Forelimb muscle (tissue), 1 donor: ENCODE data around the gene SHTN1. TPM values are rescaled to one million over a fixed set of nuclear protein-coding genes. Genes with fewer than 3 reads are reported as not detected.

ENCODE experiments used
- DNase-seq: peaks from one replicate; pipeline ENCODE4 v3.0.0-alpha.2; 2013; ENCODE audit warnings: low read depth
- polyA plus RNA-seq: library from polyadenylated mRNA; unstranded; fragments of 120-200 nt; gene quantifications from one replicate; pipeline ENCODE4 v1.2.1, GENCODE V29; 2013; ENCODE audit not compliant: insufficient read length

The SHTN1 gene, protein sequence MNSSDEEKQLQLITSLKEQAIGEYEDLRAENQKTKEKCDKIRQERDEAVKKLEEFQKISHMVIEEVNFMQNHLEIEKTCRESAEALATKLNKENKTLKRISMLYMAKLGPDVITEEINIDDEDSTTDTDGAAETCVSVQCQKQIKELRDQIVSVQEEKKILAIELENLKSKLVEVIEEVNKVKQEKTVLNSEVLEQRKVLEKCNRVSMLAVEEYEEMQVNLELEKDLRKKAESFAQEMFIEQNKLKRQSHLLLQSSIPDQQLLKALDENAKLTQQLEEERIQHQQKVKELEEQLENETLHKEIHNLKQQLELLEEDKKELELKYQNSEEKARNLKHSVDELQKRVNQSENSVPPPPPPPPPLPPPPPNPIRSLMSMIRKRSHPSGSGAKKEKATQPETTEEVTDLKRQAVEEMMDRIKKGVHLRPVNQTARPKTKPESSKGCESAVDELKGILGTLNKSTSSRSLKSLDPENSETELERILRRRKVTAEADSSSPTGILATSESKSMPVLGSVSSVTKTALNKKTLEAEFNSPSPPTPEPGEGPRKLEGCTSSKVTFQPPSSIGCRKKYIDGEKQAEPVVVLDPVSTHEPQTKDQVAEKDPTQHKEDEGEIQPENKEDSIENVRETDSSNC
- 4.9 TPM for polyA plus RNA-seq

DNA sequence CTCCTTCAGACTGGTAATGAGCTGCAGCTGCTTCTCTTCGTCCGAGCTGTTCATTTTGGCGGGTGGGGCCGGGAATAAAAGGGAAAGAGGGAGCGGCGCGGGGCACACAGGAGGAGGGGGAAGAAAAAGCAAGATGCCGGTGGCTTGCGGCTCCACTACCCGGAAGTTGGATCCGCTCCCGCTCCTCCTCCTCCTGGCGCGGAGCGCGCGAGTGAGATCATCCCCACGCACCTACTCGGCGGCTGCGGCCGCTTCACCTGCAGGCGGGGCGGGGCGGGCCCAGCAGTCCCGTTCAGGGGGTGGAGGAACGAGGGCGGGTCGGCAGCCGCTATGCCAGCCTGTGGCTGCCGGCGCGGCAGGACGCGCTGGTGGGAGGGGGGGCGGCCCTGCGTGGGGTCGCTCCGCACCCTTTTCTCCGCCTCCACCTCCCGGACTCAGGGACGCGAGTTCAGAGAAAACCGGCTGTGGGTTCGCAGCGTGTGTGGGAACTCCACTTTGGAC is at the start of gene SHTN1:
Gene SHTN1 (minus strand): TSS at position 162 of the 501 bp plus-strand sequence. CDS start 108 bp downstream, at position 54.
- DNase-seq, result no peak

DNA sequence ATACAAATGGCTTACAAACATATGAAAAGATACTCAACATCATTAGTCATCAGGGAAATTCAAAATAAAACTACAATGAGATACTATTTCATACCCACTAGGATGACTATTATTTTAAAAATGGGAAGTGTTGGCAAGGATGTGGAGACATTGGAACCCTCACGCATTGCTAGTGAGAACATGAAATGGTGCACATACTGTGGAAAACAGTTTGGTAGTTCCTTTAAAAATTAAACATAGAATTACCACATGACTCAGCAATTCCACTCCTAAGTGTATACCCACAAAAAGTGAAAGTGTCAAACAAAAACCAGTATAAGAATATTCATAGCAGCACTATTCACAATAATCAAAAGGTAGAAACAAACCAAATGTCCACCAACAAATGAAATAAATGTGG is 48.5 kb upstream of the SHTN1 start:
- DNase-seq, result no peak

DNA sequence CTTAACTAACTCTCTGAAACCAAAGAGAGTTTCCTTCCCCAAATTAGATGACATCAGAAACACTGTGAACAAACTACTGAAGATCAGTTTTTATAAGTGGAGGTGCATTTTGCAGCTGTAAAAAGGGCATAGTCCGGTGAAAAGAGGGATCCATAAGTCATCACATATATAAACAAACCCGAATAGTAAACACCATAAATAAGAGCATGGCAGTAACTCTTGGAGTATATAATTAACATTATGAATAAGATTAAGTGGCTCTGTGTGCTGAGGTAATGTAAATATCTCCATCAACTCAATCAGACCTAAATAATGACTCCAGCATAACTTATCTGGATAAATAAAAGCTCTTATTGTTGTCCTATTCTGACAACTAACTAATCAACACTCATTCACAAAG is 43.0 kb upstream of the SHTN1 start:
- DNase-seq, result no peak

DNA sequence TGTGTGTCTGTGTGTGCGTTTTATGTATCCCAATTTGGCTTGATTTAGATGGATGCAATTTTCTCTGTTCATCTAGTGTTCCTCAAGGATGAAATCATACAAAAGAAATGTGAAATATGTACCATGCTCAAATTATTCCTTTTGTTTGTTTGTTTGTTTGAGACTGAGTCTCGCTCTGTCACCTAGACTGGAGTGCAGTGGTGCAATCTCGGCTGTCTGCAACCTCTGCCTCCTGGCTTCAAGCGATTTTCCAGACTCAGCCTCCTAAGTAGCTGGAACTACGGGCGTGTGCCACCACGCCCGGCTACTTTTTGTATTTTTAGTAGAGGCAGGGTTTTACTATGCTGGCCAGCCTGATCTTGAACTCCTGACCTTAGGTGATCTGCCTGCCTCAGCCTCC is 11.3 kb upstream of the SHTN1 start:
- no peak for DNase-seq

DNA sequence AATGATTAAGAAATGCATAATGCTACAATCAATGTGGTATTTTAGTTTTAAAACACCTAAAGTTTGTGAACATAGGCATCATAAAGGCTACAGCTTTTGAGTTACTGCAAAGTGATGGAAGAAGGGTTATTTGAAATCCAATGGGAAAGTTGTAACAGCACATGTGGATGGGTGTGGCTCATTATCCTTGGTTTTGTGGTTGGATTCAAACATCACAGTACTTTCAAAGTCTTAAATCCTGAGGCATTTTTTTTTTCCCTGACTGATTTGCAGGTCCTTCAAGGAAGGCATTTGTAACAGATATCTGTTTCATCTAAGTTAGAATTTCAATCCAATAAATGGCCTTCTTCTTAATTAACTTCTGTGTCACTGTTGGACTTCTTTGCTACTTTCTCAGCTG is 9.8 kb upstream of the SHTN1 start:
- DNase-seq, result no peak

DNA sequence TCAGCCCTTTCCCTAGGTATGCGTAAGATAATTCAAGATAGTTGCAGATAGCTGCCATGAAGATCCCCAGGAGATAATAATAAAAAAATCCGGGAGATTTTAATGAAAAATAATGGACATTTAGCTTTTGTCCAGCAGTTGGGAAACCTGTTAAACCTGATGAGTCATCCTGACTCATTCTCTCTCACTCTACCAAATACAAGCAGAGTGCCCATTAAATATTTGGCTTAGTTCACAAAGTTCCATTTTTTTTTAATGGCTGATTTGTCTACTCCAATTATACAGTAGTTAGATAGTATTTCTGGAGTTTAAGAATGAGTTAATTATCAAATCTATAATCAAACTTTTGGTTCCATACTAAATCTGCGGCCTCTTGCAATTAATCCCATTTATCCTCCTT is 2.1 kb upstream of the SHTN1 start:
- DNase-seq, result no peak

DNA sequence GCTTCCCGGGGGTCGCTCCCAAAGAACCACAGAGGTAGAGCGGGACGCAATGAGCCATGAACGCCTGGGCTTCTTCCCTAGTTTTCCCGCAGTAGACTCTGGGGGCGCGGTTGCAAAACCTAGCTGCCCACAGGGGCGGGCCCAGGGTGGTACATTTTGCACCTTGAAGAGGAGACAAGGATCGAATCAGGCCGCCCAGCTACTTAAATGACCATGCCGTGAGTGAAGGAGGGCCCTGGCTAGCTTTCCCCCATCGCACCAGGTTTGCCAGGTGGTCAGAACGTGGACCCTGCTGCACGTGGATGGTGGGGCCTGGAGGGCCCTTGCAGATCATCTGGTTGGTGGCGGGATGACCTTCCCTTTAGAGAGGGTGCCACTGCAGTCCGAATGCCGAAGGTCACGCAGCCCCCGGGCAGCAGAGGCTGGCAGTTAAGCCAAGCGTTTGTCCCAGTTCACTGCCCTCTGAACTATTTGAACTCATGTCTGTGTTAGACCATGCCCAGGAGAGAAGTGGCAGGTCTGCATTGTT is 604 bp upstream of the SHTN1 start:
- DNase-seq, result no peak

DNA sequence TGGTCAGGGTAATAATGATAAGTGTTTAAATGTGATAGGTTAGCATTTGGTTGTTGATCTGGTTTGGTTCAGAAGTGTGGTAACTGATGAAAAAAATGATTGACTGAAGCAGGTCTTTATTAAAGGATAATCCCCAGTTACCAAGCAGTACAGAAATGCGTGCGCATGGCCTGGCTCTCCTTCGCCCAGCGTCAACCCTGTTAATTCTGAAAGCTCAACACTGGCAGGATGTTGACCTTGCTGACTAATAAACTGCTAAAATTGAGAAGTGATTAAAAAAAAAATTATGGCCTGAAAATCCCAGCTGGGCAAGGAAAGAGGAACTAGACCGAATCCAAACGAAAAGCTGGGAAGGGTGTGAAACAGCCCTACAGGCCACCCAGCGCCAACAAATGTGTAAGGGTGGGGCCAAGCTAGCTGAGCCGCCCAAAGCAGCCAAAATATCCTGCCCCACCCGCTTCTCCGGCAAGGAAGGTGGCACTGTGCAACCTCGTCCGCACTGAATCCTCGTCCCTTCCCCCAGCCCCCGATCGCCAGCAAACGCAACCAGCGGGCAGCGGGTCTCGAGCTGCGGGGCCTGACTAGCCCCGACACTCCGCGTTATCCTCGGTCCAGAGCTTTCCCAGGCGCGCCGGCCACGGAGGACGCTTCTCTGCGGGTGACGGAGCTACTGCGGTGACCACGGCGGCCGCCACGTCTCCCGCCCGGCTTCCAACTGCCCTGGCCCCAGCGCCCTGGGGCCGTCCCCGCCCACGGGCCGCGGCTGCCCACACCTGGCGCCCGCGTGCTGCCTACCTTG is 561 bp downstream of the SHTN1 start:
- DNase-seq, result no peak

DNA sequence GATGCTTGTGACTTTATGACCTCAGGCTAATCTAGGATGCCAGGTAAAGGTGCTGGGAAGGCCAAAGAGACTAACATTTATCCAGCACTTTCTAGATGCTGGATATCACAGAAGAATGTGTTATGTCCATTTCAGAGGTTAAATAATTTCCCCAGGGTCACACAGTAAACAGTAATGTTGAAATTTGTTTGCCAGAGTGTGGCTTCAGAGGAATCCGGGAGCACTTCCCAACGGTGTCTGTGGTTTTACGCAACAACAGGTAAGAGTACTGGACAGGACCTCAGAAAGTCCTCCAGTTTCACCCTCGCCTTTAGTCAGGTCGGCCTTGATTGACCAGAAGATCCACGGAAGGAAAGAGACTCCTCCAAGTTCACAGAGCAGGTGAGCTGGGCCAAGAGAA is 1.7 kb downstream of the SHTN1 start:
- DNase-seq, result no peak

DNA sequence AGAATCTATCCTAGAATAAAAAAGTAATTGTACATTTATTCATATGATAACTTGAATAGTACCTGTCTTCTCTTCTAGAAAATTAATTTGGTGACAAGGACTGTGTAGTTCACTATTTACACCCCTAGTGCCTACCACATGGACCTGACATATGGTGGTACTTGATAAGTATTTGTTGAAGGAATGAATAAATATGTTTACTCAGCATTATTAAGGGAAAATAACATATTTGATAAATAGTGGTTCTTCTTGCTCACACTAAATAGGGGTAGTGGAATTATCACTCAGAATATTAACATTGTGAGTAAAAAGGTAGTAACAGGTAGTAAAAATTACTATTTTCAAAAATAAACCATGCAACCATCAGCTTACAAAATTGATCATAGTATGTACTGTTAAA is 2.8 kb downstream of the SHTN1 start:
- no peak for DNase-seq

DNA sequence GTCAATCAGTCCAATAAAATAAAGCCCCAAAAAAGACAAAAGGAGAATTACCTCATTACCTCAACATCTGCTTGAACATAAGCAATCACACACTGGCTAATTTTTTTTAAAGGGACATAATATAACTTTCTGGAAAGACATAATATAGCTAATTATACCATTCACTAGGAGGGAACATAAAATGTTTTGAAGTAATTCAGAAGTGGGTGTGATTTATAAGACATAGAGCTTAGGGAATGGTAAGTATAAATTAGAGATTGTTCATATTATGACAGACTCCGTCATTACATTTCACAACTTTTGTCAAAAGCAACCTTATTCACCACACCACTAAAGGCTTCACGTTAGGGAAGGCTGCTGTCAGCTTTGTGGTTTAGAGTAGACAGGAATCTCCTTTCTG is 3.8 kb downstream of the SHTN1 start:
- no peak for DNase-seq

DNA sequence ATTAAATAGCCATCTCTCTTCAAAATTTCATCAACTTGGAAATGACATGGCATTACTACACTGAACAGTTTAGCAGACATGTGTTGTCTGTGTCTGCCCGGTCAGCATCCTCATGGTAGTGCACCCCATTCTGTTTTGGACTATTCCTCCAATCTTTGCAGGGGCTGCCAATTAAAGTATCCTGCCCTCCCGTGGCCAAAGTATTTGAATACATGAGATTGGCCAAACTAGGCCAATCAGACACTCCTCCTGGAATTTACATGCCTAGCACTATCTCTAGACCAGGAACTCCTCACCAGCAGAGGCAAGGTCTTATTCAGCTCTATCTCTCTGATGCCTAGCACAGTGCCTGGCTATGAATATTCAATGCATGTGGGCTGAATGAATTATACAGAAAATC is 4.4 kb downstream of the SHTN1 start:
- DNase-seq, result no peak

DNA sequence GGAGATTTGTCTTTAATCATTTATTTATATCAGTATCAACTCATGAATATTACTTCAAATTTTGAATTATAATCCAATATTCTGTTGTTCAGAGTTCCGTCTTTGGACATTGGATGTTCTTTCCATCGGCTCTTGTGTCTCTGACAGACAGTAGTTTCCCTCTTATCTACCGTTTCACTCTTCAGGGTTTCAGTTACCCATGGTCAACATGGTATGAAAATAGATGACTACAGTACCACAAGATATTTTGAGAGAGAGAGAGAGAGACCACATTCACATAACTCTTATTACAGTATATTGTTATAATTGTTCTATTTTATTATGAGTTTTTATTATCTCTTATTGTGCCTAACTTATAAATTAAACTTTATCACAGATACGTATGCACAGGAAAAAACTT is 6.8 kb downstream of the SHTN1 start:
- no peak for DNase-seq

DNA sequence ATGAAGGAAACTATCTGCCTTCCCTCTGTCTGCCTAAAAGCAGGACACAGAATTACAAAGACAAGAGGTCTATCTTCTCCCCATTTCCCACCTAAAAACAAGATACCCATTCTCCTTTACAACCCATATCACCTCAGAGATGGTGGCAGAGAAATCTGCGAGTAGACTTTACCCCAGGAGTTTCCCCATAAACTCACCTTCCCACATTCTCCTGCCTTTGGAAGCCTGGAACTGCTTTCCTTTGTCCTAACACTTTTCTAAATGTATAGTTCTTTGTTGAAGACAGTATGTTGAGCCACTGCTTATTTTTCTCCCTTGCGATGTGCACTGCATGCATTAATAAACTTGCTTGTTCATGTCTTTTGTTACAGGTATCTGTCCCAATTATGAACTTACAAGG is 8.0 kb downstream of the SHTN1 start:
- no peak for DNase-seq

DNA sequence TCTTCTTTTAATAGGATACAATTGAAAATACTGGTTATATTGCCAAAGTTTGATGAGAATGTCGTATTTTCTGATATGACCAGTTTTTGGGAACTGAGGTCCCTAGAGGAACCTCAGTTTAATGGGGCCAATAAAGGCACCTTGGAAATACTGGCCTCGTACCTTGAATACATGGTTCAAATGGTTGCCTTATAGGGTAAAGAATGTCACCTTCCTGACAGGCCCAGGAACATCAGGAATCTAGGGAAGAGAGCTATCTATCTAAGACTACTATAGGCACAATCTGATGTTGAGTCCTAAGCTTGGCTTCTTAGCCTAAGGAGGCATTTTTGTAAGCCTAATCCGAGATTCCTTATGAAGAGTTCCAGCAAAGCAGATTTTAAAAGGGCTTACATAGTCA is 9.3 kb downstream of the SHTN1 start:
- no peak for DNase-seq

DNA sequence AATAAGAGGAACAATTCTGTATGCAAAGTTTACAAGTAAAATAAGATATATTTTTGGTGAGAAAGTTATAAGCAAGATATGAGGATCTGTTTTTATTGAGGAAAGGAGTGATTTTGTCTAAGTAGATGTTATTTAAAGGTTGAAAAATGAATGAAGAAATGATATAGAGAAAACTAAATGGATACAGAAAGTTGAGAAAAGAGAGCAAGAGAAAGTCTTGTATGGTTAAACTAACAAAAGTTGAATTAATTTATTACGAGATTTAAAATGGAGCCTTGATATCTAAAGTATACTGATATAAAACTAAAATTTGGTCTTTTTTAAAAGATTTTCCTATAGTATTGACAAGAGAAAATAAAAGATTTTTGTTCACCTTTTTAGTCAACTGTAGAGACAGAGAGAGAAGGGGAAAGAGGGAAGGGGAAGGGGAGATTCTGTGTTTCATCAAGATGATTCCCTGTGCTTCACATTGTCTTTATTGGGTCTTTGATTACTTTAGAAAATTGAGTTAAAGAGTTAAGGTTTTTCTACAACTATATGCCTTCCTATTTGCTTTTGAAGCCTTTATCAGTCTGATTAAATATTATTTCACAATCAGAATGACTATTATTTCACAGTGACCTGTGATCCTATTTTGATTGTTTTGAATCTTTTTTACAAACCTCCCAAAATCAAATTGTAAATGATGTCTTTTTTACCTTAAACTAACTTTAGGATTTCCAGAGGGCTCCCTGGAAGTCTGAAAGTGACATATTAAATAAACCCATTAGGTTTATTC is 10.7 kb downstream of the SHTN1 start:
- DNase-seq, result no peak

DNA sequence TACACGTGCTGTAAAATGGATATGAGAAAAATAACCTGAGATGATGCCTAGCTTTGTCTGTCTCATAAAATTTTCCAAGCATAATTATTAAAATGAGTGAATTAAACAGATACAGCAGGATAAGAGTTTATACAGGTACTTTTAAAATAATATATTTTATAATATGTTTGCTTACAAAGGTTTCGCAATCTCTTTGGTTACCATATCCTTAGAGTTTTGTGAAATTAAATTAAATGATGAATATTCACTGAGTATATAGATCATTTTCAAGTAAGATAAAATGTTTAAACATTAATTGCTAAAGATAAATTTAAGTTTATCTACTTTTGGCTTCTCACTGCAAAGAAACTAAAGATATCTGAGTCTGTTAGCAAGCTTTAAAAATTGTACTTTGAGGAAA is 11.4 kb downstream of the SHTN1 start:
- no peak for DNase-seq

DNA sequence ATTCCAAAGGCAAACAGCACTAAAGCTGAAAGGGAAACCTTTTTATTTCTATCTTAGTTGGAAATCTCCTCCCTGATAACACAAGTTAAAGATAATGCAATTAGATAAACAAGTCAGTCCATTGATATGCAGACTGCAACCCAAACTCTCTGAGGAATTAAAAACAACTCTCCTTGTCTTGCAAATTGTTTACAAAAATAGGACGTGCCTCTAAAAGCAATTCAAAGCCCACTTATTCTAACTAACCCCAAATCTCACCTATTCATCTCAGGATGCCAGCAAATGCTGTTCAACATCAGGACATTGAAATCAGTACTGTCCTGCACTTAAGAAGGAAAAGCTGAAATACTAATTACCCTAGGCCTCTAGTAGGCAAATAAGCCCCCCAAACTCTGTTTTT is 12.8 kb downstream of the SHTN1 start:
- no peak for DNase-seq

DNA sequence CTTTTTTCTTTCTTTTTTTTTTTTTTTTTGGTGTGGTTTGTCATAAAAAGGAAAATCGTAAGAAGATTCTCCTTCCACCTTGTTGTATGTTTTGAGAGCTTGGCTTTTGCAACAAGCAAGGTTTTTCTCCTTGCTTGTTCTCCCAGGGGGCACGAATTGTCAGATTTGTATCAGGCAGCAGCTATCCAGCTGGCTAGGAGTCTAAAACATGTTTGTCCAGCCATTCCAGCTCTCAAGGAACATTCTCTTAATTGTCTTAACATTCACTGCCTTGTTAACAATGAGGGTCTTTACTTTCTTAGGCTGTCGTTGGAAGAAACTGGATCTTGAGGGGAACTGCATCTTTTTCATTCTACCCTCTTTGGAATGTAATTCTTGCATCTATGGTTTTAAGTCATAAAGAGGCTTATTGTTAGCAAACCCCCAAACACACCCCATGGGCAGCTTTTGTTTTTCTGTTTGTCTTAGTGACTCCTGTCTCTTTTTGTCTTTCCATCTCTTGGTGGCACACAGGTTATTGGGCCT is 14.6 kb downstream of the SHTN1 start:
- DNase-seq, result no peak

DNA sequence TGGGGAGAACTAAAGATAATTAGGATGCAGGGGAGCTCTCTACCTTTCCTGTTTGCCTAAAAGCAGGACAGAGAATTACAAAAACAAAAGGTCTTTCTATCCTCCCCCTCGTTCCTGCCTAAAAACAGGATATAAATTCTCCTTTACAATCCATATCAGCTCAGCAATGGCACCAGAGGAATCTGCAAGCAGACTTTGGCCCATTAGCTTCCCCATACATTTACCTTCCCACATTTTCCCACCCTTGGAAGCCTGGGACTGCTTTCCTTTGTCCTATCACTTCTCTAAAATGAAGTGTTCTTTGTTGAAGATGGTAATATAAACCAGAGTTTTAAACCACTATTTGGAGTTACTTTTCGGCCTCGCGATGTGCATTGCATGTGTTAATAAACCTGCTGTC is 15.5 kb downstream of the SHTN1 start:
- no peak for DNase-seq

DNA sequence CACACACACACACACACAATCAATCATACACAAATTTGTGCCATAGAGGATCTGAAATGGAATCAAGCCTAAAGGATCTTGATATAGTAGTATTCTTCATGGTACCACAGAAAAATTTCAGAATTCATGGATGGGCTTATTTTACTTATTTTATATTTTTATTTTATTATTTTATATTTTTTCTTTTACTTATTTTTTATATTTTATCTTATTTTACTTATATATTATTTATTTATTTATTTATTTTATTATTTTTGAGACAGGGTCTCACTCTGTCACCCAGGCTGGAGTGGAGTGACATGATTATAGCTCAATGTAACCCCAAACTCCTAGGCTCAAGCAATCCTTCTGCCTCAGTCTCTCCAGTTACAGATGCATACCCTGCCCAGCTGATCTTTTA is 16.7 kb downstream of the SHTN1 start:
- DNase-seq, result no peak
